ENCODE results near the gene BFSP1. TPM values are rescaled to one million over a fixed set of nuclear protein-coding genes. Genes with fewer than 3 reads are reported as not detected.

The BFSP1 gene
- total and polyA plus RNA-seq, 2 donors from 2014 or later = 1.3 to 2.1 TPM

DNA sequence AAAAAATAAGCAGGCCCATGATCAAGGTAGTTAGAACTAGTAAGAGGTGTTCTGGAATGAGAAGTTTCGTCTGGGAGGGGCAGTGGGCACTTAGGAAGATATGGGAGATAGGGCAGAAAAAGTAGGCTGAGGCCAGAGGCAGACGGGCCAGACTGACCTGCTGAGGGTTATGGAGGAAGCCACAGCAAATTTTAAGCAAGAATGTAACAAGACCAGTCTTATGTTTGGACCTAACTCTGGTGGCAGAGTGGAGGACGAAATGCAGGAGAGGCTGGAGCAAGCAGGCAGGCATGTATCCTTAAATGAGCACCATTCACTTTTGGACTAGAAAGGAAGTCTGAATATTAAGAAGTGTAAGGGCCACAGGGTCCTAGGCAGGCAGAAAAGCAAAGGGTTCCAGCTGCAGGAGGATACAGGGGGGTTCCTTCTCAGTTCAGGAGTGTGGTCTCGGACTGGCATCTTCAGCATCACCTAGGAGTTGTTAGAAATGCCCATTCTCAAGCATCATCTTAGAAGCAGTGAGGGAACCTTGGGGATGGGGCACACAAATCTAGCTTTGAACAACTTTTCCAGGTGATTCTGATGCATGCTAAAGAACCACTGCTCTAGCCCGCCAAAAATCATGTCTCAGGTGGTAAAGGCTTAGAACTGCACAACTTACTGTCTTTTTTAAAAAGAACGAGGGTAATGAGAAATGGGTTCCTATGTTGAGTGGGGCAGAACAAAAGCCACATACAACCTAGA lies 37.0 kb upstream of the BFSP1 start:
- H3K4me3 ChIP-seq (ENCODE audit: low read length in 3 of 3) = peak overlapping the region in 2 of 3 donors; percentile 62 to 69
- DNase-seq (peak in 1 of 5 donors; percentile 25), FAIRE-seq (no peak)
- H3K27me3 ChIP-seq (ENCODE audit: control insufficient read depth, insufficient read depth, low read length) = no peaks in the 10 kb centered on the region
- TF ChIP-seq, protein P1, sequence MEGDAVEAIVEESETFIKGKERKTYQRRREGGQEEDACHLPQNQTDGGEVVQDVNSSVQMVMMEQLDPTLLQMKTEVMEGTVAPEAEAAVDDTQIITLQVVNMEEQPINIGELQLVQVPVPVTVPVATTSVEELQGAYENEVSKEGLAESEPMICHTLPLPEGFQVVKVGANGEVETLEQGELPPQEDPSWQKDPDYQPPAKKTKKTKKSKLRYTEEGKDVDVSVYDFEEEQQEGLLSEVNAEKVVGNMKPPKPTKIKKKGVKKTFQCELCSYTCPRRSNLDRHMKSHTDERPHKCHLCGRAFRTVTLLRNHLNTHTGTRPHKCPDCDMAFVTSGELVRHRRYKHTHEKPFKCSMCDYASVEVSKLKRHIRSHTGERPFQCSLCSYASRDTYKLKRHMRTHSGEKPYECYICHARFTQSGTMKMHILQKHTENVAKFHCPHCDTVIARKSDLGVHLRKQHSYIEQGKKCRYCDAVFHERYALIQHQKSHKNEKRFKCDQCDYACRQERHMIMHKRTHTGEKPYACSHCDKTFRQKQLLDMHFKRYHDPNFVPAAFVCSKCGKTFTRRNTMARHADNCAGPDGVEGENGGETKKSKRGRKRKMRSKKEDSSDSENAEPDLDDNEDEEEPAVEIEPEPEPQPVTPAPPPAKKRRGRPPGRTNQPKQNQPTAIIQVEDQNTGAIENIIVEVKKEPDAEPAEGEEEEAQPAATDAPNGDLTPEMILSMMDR (IDR thresholded peaks at IDR 0.05; ENCODE audit: borderline replicate concordance, extremely low read depth, insufficient read depth) = no peak
- H3K27ac ChIP-seq (ENCODE audit: low read depth in 2 of 2, low read length in 2 of 2) = peak overlapping the region; percentile 75 to 99
- peak overlapping the region; percentile 4 to 85 (median 9) for H3K9ac ChIP-seq (ENCODE audit: low read length in 3 of 3)
- intact Hi-C loops (cut with DNase I) = no loop called here
- no peaks in the 10 kb centered on the region for H3K9me3 ChIP-seq (ENCODE audit: control insufficient read depth in 2 of 3, insufficient read depth in 1 of 3, low read length in 3 of 3)
- no peaks in the 10 kb centered on the region for H3K36me3 ChIP-seq (ENCODE audit: control insufficient read depth in 2 of 3, insufficient read depth in 3 of 3, low read length in 3 of 3)
- peaks cover 3 to 18% (median 8%) of the 10 kb centered on the region in 3 donors for H3K4me1 ChIP-seq (ENCODE audit: control insufficient read depth in 2 of 3, insufficient read depth in 2 of 3, low read depth in 1 of 3, low read length in 3 of 3)

DNA sequence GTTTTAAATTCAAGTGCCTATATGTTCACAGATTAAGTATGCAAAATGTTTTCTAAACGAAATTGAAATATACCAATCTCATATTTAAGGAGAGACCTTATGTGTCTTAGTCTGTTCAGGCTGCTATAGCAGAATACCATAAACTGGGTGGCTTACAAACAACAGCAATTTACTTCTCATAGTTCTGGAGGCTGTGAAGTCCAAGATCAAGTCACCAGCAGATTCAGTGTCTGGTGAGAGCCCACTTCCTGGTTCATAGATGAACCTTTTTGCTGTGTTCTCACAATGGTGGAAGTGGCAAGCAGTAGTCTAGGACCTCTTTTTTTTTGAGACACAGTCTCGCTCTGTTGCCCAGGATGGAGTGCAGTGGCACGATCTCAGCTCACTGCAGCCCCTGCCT lies 35.2 kb upstream of the BFSP1 start:
- no peak for DNase-seq
- Histone ChIP-seq H3K36me3 (ENCODE audit: control insufficient read depth in 2 of 3, insufficient read depth in 3 of 3, low read length in 3 of 3) (no peaks in the 10 kb centered on the region), H3K27ac (ENCODE audit: low read depth in 2 of 2, low read length in 2 of 2) (no peak overlapping the region), H3K27me3 (ENCODE audit: control insufficient read depth, insufficient read depth, low read length) (no peaks in the 10 kb centered on the region), H3K9ac (ENCODE audit: low read length in 3 of 3) (no peak overlapping the region), H3K9me3 (ENCODE audit: control insufficient read depth in 2 of 3, insufficient read depth in 1 of 3, low read length in 3 of 3) (no peaks in the 10 kb centered on the region), H3K4me3 (ENCODE audit: low read length in 3 of 3) (no peak overlapping the region), H3K4me1 (ENCODE audit: control insufficient read depth in 2 of 3, insufficient read depth in 2 of 3, low read depth in 1 of 3, low read length in 3 of 3) (peaks cover 3 to 8% (median 3%) of the 10 kb centered on the region in 3 donors)
- intact Hi-C loops (cut with DNase I) = no loop called here
- FAIRE-seq = no peak
- TF ChIP-seq, protein P1 (IDR thresholded peaks at IDR 0.05; ENCODE audit: borderline replicate concordance, extremely low read depth, insufficient read depth) = no peak

DNA sequence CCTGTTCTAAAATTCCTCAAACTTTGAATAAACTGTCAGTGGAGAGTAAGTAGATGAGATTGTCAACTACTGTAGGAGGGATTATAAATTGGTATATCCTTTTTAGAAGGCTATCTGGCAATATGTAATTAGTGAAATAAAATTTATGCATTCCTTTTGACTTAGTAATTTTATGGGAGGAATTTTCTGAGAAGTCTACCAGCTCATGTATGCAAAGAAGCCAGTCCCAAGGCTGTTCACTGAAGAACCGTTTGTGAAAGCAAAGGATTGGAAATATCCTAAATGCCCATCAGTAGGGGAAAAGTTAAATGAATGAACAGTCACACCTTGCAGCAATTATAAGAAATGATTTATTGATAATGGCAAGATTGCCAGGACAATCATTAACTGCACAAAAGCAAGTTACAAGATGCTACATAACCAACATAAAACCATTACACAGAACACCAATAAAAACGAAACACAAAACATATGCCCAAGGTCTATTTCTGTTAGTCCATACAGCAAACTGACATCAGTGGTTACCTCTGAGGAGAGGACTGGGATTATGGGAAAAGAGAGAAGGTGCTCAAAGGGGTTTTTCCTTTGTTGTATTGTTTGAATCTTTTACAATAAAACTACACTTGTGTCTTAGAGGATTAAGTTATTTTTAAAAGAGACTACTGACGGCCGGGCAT lies 34.1 kb upstream of the BFSP1 start:
- intact Hi-C loops (cut with DNase I) = no loop called here
- DNase-seq = peak in 1 of 5 donors; percentile 30
- peak overlapping the region in 1 of 2 donors; percentile 41 for H3K27ac ChIP-seq (ENCODE audit: low read depth in 2 of 2, low read length in 2 of 2)
- no peaks in the 10 kb centered on the region for H3K9me3 ChIP-seq (ENCODE audit: control insufficient read depth in 2 of 3, insufficient read depth in 1 of 3, low read length in 3 of 3)
- no peak overlapping the region for H3K4me3 ChIP-seq (ENCODE audit: low read length in 3 of 3)
- TF ChIP-seq, protein P1 (IDR thresholded peaks at IDR 0.05; ENCODE audit: borderline replicate concordance, extremely low read depth, insufficient read depth) = no peak
- H3K9ac ChIP-seq (ENCODE audit: low read length in 3 of 3) = no peak overlapping the region
- no peak for FAIRE-seq
- H3K4me1 ChIP-seq (ENCODE audit: control insufficient read depth in 2 of 3, insufficient read depth in 2 of 3, low read depth in 1 of 3, low read length in 3 of 3) = peaks cover 3 to 8% (median 3%) of the 10 kb centered on the region in 3 donors
- no peaks in the 10 kb centered on the region for H3K27me3 ChIP-seq (ENCODE audit: control insufficient read depth, insufficient read depth, low read length)
- no peaks in the 10 kb centered on the region for H3K36me3 ChIP-seq (ENCODE audit: control insufficient read depth in 2 of 3, insufficient read depth in 3 of 3, low read length in 3 of 3)

Measured in kidney (tissue), 14 donors.